HG03139 (cell line): ENCODE measurements around the gene SLC26A1.
"Not testable (repeated sequence)": the region's sequence is repeated elsewhere in the genome, so short reads cannot be mapped to it uniquely, and the experiment has no call there.

Experiments
- ATAC-seq: cut with Tn5 transposase; IDR thresholded peaks from one replicate; pipeline ENCODE4 v1.9.1; 2021; ENCODE audit not compliant: unreplicated experiment

Gene SLC26A1

GRCh38 chr4:999240-999863 lies 6.1 kb upstream of the SLC26A1 start:
- ATAC-seq = not testable (repeated sequence)

- ATAC-seq = no peak
Measured at GRCh38 chr4:998096-998691, 5.0 kb upstream of the SLC26A1 start.

- ATAC-seq = no peak
Measured at GRCh38 chr4:997375-998071, 4.3 kb upstream of the SLC26A1 start.

GRCh38 chr4:996997-997374 lies 3.8 kb upstream of the SLC26A1 start:
- no peak for ATAC-seq

GRCh38 chr4:996030-996996 lies 3.1 kb upstream of the SLC26A1 start:
- no peak for ATAC-seq

GRCh38 chr4:995311-996026 lies 2.3 kb upstream of the SLC26A1 start:
- ATAC-seq = no peak

GRCh38 chr4:992297-993110 lies 700 bp downstream of the SLC26A1 start:
- no peak for ATAC-seq

GRCh38 chr4:991451-992296 lies 1.5 kb downstream of the SLC26A1 start:
- ATAC-seq = no peak

- ATAC-seq = no peak
Measured at GRCh38 chr4:990746-991367, 2.3 kb downstream of the SLC26A1 start.

GRCh38 chr4:989722-990471 lies 3.3 kb downstream of the SLC26A1 start:
- no peak for ATAC-seq

GRCh38 chr4:988726-989721 lies 4.2 kb downstream of the SLC26A1 start:
- no peak for ATAC-seq

- no peak for ATAC-seq
Measured at GRCh38 chr4:987624-988513, 5.3 kb downstream of the SLC26A1 start.

- peak; percentile 65 for ATAC-seq
Measured at GRCh38 chr4:986879-987623, 6.2 kb downstream of the SLC26A1 start, which contains the start of gene IDUA. IDUA (plus strand) TSS chr4:987044; CDS start chr4:987085, 41 bp downstream.

- no peak for ATAC-seq
Measured at GRCh38 chr4:986428-986878, 6.8 kb downstream of the SLC26A1 start.
